B cell (primary cell): ENCODE data around the gene KICS2. TPM values are rescaled to one million over a fixed set of nuclear protein-coding genes. Genes with fewer than 3 reads are reported as not detected.

Source experiments
- ATAC-seq: fragments of 200-7000 bp; cut with Tn5 transposase; one replicate; pipeline ENCODE4 v1.10.0; 2021; ENCODE audit warnings: low read depth, mild to moderate bottlenecking, moderate number of reproducible peaks, moderate library complexity
- CTCF ChIA-PET: fragments of 350-600 bp; sonication (Branson Sonifier 250); formaldehyde crosslinking; loops from one replicate; lab custom pipeline; 2021; ENCODE audit warnings: antibody characterized with exemption, inconsistent platforms; lab: Charles Lee
- POLR2A ChIA-PET: fragments of 350-600 bp; sonication (Branson Sonifier 250); formaldehyde crosslinking; loops from one replicate; lab custom pipeline; 2021; ENCODE audit warnings: antibody characterized with exemption; lab: Charles Lee
- DNase-seq: peaks from one replicate; pipeline ENCODE4 v3.0.0; 2013
- H2AFZ ChIP-seq: 2 replicates; pipeline ENCODE4 v1.6.1; 2012; ENCODE audit warnings: mild to moderate bottlenecking, low read depth, low read length; ENCODE audit not compliant: insufficient read depth, poor library complexity, severe bottlenecking
- H3K27ac ChIP-seq, 2 donors: 1 replicate in 1 of 2; 2 replicates in 1 of 2; pipeline ENCODE4 v1.5.1; 2012 to 2013; ENCODE audit warnings: low read length in 2 of 2, mild to moderate bottlenecking in 2 of 2, moderate library complexity in 1 of 2
- H3K27me3 ChIP-seq, 4 experiments: fragments of 200-600 bp in 1 of 4; sonication (generic) in 1 of 4; replicated peaks in 1 of 4; 1 replicate in 2 of 4; 2 replicates in 2 of 4; pipeline versions ENCODE4 v1.6.1 to v1.7.0; 2013 to 2016; ENCODE audit warnings: low read length in 3 of 4, mild to moderate bottlenecking in 2 of 4, mixed read lengths in 1 of 4, moderate library complexity in 1 of 4; ENCODE audit not compliant: insufficient read depth in 4 of 4, control insufficient read depth in 3 of 4; ENCODE audit errors: control extremely low read depth in 1 of 4
- H3K36me3 ChIP-seq, 2 experiments: replicated peaks in 1 of 2; 1 replicate in 1 of 2; 2 replicates in 1 of 2; pipeline versions ENCODE4 v1.6.1 to v1.7.1; 2013; ENCODE audit warnings: low read length in 1 of 2; ENCODE audit not compliant: insufficient read depth in 2 of 2, control insufficient read depth in 1 of 2; ENCODE audit errors: control extremely low read depth in 1 of 2, extremely low read depth in 1 of 2
- H3K4me1 ChIP-seq, 2 donors: fragments of 200-600 bp in 1 of 2; sonication (generic) in 1 of 2; 1 replicate in 1 of 2; 2 replicates in 1 of 2; pipeline versions ENCODE4 v1.5.1 to v1.6.1; 2013 to 2017; ENCODE audit warnings: low read length in 2 of 2; ENCODE audit not compliant: control insufficient read depth in 2 of 2, insufficient read depth in 2 of 2
- H3K4me2 ChIP-seq: replicated peaks from 2 replicates; pipeline ENCODE3; 2012; ENCODE audit warnings: mild to moderate bottlenecking, low read depth, low read length; ENCODE audit not compliant: poor library complexity, severe bottlenecking
- H3K4me3 ChIP-seq, 5 experiments: fragments of 200-600 bp in 1 of 5; sonication (generic) in 1 of 5; 1 replicate in 3 of 5; 2 replicates in 2 of 5; pipeline versions ENCODE4 v1.5.1 to v1.7.0; 2011 to 2016; ENCODE audit warnings: low read length in 4 of 5, mild to moderate bottlenecking in 4 of 5, low read depth in 2 of 5, control low read depth in 1 of 5, moderate library complexity in 1 of 5; ENCODE audit not compliant: insufficient read depth in 1 of 5; ENCODE audit errors: control extremely low read depth in 1 of 5, extremely low read depth in 1 of 5
- H3K79me2 ChIP-seq: fragments of 200-600 bp; sonication (generic); one replicate; pipeline ENCODE4 v1.6.0; 2016; ENCODE audit warnings: low read length; ENCODE audit not compliant: control insufficient read depth, insufficient read depth
- H3K9ac ChIP-seq: fragments of 200-600 bp; sonication (generic); 2 replicates; pipeline ENCODE4 v1.6.1; 2017; ENCODE audit warnings: mild to moderate bottlenecking, low read length, moderate library complexity
- H3K9me3 ChIP-seq, 3 donors: one replicate each; pipeline versions ENCODE4 v1.6.1 to v1.7.1; 2013; ENCODE audit warnings: low read length in 2 of 3; ENCODE audit not compliant: control insufficient read depth in 2 of 3, insufficient read depth in 1 of 3; ENCODE audit errors: control extremely low read depth in 1 of 3
- H4K20me1 ChIP-seq: 2 replicates; pipeline ENCODE4 v1.6.0; 2012; ENCODE audit warnings: mild to moderate bottlenecking, low read length; ENCODE audit not compliant: insufficient read depth, control insufficient read depth, poor library complexity, severe bottlenecking
- H3K27ac Mint-ChIP-seq: one replicate; pipeline ENCODE4 v1.8.0; 2021; ENCODE audit warnings: mixed read lengths
- H3K27me3 Mint-ChIP-seq: one replicate; pipeline ENCODE4 v1.8.0; 2021; ENCODE audit warnings: mixed read lengths
- H3K4me1 Mint-ChIP-seq: one replicate; pipeline ENCODE4 v1.8.0; 2021; ENCODE audit warnings: mixed read lengths
- H3K4me3 Mint-ChIP-seq: one replicate; pipeline ENCODE4 v1.8.0; 2021; ENCODE audit warnings: mixed read lengths
- H3K9me3 Mint-ChIP-seq: one replicate; pipeline ENCODE4 v1.8.0; 2022; ENCODE audit warnings: mixed read lengths; ENCODE audit not compliant: insufficient read depth
- EZH2 ChIP-seq: IDR thresholded peaks from 2 replicates; pipeline ENCODE4 v1.6.1; 2012; ENCODE audit warnings: borderline replicate concordance, low read depth, mild to moderate bottlenecking, moderate library complexity, low read length; ENCODE audit not compliant: insufficient read depth, poor library complexity, severe bottlenecking
- WGBS: methylation state at CpG from one replicate; pipeline ENCODE4 v1.1.5; 2013; ENCODE audit warnings: missing lambda C conversion rate; ENCODE audit not compliant: insufficient coverage; 5-methylcytosine and 5-hydroxymethylcytosine counted together
- intact Hi-C: fragments of 100-400 bp; cut with micrococcal nuclease; formaldehyde crosslinking; loops from one replicate; pipeline ENCODE4 v1.10.0; 2022
- polyA plus RNA-seq: library from polyadenylated mRNA; depleted of rRNA; stranded (reverse); fragments of >200 nt; gene quantifications from 2 replicates; pipeline ENCODE4 v1.2.3, GENCODE V29; 2012
- total RNA-seq, 2 donors: library from RNA; stranded (reverse); fragments of 120-200 nt in 1 of 2; gene quantifications; 1 replicate in 1 of 2; 2 replicates in 1 of 2; pipeline versions ENCODE4 v1.2.3 to v1.2.4, GENCODE V29; 2013 to 2022
- TF ChIP-seq, protein P1 (sequence below): fragments of 200-600 bp; IDR thresholded peaks from one replicate; pipeline ENCODE4 v1.8.0; 2022; ENCODE audit warnings: antibody characterized with exemption, mild to moderate bottlenecking

KICS2 gene
- total and polyA plus RNA-seq, 2 donors (not counting 1 experiment from before 2014, with no cell fraction given): 16.6 to 21.2 TPM

DNA sequence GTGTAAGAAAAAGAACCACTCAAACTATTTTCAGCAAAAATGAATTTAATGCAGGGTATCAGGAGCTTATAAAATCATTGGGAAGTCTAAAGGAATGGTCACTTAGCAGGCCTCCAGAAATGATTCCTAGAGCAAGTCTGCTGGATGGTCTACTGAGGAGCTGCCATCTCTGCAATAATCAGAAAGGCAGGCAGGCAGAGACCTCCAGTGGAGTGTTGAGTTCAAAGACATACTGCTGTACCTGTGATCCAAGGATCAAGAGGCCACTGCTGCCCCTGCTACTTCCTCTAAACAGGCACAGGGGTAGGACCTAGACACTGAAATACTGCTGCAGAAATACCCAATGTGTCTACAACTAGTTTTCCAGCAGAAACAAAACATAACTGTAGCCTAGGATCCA, 14.5 kb upstream of the KICS2 start:
- Mint-ChIP-seq H3K4me3 (no peak overlapping the region), H3K4me1 (no peaks in the 10 kb centered on the region), H3K27me3 (peaks cover 7% of the 10 kb centered on the region), H3K9me3 (no peaks in the 10 kb centered on the region), H3K27ac (no peak overlapping the region)
- Histone ChIP-seq H3K9me3 (no peaks in the 10 kb centered on the region), H4K20me1 (no peaks in the 10 kb centered on the region), H3K4me2 (no peak overlapping the region), H2AFZ (no peak overlapping the region), H3K36me3 (no peaks in the 10 kb centered on the region), H3K4me1 (no peaks in the 10 kb centered on the region), H3K79me2 (no peaks in the 10 kb centered on the region), H3K9ac (no peak overlapping the region), H3K4me3 (no peak overlapping the region), H3K27me3 (no peaks in the 10 kb centered on the region), H3K27ac (no peak overlapping the region)
- ChIA-PET CTCF (interaction anchor here (1.4 kb wide), 1 partner anchor 19 kb away, joined by 6 read pairs; no protein-coding TSS in a partner anchor), POLR2A (no interaction called here)
- no peak for DNase-seq
- no peak for ATAC-seq
- TF ChIP-seq EZH2: no peak
- TF ChIP-seq, protein P1, sequence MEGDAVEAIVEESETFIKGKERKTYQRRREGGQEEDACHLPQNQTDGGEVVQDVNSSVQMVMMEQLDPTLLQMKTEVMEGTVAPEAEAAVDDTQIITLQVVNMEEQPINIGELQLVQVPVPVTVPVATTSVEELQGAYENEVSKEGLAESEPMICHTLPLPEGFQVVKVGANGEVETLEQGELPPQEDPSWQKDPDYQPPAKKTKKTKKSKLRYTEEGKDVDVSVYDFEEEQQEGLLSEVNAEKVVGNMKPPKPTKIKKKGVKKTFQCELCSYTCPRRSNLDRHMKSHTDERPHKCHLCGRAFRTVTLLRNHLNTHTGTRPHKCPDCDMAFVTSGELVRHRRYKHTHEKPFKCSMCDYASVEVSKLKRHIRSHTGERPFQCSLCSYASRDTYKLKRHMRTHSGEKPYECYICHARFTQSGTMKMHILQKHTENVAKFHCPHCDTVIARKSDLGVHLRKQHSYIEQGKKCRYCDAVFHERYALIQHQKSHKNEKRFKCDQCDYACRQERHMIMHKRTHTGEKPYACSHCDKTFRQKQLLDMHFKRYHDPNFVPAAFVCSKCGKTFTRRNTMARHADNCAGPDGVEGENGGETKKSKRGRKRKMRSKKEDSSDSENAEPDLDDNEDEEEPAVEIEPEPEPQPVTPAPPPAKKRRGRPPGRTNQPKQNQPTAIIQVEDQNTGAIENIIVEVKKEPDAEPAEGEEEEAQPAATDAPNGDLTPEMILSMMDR: no peak
- intact Hi-C loops: no loop called here

DNA sequence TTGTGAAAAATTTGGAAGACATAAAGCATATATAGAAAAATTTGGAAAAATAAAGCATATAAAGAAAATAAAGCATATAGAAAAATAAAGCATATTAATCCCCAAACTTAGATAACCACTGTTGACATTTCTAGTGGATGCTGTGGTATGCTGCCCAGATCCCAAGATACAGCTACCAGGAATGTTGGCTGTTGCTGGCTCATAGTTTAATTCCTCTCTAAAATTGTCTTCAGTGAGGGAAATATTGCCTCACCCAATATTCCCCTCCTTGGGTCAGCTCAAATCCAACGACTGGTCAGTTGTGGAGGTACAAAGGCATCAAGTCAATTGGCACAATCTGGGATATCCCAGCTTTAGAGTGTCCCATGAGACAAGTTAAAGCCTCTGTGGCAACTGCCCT, 10.1 kb upstream of the KICS2 start:
- H3K4me1 Mint-ChIP-seq: no peaks in the 10 kb centered on the region
- no peaks in the 10 kb centered on the region for H3K4me1 ChIP-seq
- WGBS: 100% methylated on average over 1 of the region's 1 CpG

More for the DNA sequence above, 10.1 kb upstream of the KICS2 start:
- Mint-ChIP-seq H3K9me3 (no peaks in the 10 kb centered on the region), H3K27ac (no peak overlapping the region), H3K4me3 (no peak overlapping the region), H3K27me3 (peaks cover 22% of the 10 kb centered on the region)
- ChIA-PET POLR2A (no interaction called here), CTCF (no interaction called here)
- H3K9me3 ChIP-seq: peaks cover 0 to 3% (median 0%) of the 10 kb centered on the region in 3 donors
- no peaks in the 10 kb centered on the region for H3K36me3 ChIP-seq
- H3K27ac ChIP-seq: no peak overlapping the region
- H3K79me2 ChIP-seq: no peaks in the 10 kb centered on the region
- ATAC-seq (no peak), DNase-seq (no peak)
- peaks cover 0 to 9% (median 3%) of the 10 kb centered on the region in 4 experiments for H3K27me3 ChIP-seq
- no peak overlapping the region for H3K9ac ChIP-seq
- H3K4me3 ChIP-seq: no peak overlapping the region
- H4K20me1 ChIP-seq: no peaks in the 10 kb centered on the region
- TF ChIP-seq EZH2: no peak
- TF ChIP-seq, protein P1: no peak
- intact Hi-C loops: no loop called here
- no peak overlapping the region for H2AFZ ChIP-seq
- H3K4me2 ChIP-seq: no peak overlapping the region
